ENCODE results near the gene KCTD16. TPM values are rescaled to one million over a fixed set of nuclear protein-coding genes. Genes with fewer than 3 reads are reported as not detected.

KCTD16 gene
- total and polyA plus RNA-seq, 2 experiments from 2014 or later, result 0.45 to 3.4 TPM

DNA sequence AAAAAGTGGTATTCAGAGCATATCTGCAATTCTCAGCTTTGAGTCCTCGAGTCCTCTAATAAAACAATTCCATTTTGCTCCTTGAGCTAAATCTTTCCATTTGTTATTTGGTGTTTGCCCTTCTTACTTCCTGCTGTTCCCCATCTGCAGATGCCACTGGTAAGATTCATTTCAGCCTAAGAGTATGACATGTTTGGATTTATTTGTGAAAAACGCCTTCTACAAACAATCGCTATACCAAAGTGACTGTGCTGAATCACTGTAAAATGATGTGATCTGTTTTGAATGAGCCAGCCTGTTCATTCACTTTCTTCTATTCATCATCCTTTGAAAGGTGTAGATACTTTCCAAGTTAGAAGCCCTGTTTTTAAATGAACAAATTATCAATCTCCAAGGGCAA, 27.7 kb downstream of the KCTD16 start:
- H4K20me1 ChIP-seq (ENCODE audit: insufficient read depth, poor library complexity, severe bottlenecking), result no peaks in the 10 kb centered on the region
- no peak for DNase-seq (ENCODE audit: low spot score)
- no peaks in the 10 kb centered on the region for H3K36me3 ChIP-seq (replicated peaks; ENCODE audit: insufficient read depth, low read depth)
- H3K4me2 ChIP-seq, result peak overlapping the region; percentile 22
- H3K79me2 ChIP-seq, result no peaks in the 10 kb centered on the region
- WGBS (ENCODE audit: low lambda C conversion rate, missing lambda C conversion rate), result 58% methylated on average over 3 of the region's 3 CpGs
- H3K27me3 ChIP-seq, result no peaks in the 10 kb centered on the region
- no peak overlapping the region for H3K4me3 ChIP-seq
- TF ChIP-seq EZH2 (IDR thresholded peaks at IDR 0.05; ENCODE audit: borderline replicate concordance) (no peak), EZH2phosphoT487 (IDR thresholded peaks at IDR 0.05; ENCODE audit: low read depth, severe bottlenecking, unreplicated experiment) (no peak)
- TF ChIP-seq, protein P1, sequence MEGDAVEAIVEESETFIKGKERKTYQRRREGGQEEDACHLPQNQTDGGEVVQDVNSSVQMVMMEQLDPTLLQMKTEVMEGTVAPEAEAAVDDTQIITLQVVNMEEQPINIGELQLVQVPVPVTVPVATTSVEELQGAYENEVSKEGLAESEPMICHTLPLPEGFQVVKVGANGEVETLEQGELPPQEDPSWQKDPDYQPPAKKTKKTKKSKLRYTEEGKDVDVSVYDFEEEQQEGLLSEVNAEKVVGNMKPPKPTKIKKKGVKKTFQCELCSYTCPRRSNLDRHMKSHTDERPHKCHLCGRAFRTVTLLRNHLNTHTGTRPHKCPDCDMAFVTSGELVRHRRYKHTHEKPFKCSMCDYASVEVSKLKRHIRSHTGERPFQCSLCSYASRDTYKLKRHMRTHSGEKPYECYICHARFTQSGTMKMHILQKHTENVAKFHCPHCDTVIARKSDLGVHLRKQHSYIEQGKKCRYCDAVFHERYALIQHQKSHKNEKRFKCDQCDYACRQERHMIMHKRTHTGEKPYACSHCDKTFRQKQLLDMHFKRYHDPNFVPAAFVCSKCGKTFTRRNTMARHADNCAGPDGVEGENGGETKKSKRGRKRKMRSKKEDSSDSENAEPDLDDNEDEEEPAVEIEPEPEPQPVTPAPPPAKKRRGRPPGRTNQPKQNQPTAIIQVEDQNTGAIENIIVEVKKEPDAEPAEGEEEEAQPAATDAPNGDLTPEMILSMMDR (IDR thresholded peaks at IDR 0.05; ENCODE audit: poor library complexity), result no peak
- H3K27ac ChIP-seq, result peak overlapping the region; percentile 25
- peaks cover 25% of the 10 kb centered on the region for H3K4me1 ChIP-seq (ENCODE audit: insufficient read depth)
- no peaks in the 10 kb centered on the region for H3K9me2 ChIP-seq (replicated peaks; ENCODE audit: insufficient read depth)
- H2AFZ ChIP-seq, result no peak overlapping the region
- no peaks in the 10 kb centered on the region for H3K9me3 ChIP-seq (ENCODE audit: low read depth)

- no peak for TF ChIP-seq EZH2phosphoT487 (IDR thresholded peaks at IDR 0.05; ENCODE audit: low read depth, severe bottlenecking, unreplicated experiment)
- TF ChIP-seq, protein P1 (IDR thresholded peaks at IDR 0.05; ENCODE audit: poor library complexity), result no peak
- TF ChIP-seq EZH2 (IDR thresholded peaks at IDR 0.05; ENCODE audit: borderline replicate concordance), result no peak
- Histone ChIP-seq H3K9me3 (ENCODE audit: low read depth) (no peaks in the 10 kb centered on the region), H3K4me1 (ENCODE audit: insufficient read depth) (peaks cover 23% of the 10 kb centered on the region), H3K27ac (no peak overlapping the region), H3K4me2 (peak overlapping the region; percentile 9), H3K9me2 (replicated peaks; ENCODE audit: insufficient read depth) (no peaks in the 10 kb centered on the region), H3K27me3 (no peaks in the 10 kb centered on the region), H4K20me1 (ENCODE audit: insufficient read depth, poor library complexity, severe bottlenecking) (no peaks in the 10 kb centered on the region), H3K36me3 (replicated peaks; ENCODE audit: insufficient read depth, low read depth) (no peaks in the 10 kb centered on the region), H3K4me3 (no peak overlapping the region), H2AFZ (no peak overlapping the region), H3K79me2 (no peaks in the 10 kb centered on the region)
- 59% methylated on average over 5 of the region's 5 CpGs for WGBS (ENCODE audit: low lambda C conversion rate, missing lambda C conversion rate)
- no peak for DNase-seq (ENCODE audit: low spot score)
Observed at GRCh38 chr5:144201588-144201987, 30.9 kb downstream of the KCTD16 start.

GRCh38 chr5:144202072-144202471, 31.4 kb downstream of the KCTD16 start:
- H3K27me3 ChIP-seq, result no peaks in the 10 kb centered on the region
- no peak overlapping the region for H3K27ac ChIP-seq
- H3K4me1 ChIP-seq (ENCODE audit: insufficient read depth), result peaks cover 23% of the 10 kb centered on the region
- H3K36me3 ChIP-seq (replicated peaks; ENCODE audit: insufficient read depth, low read depth), result no peaks in the 10 kb centered on the region
- peak overlapping the region; percentile 9 for H3K4me2 ChIP-seq
- WGBS (ENCODE audit: low lambda C conversion rate, missing lambda C conversion rate), result 61% methylated on average over 10 of the region's 10 CpGs
- H4K20me1 ChIP-seq (ENCODE audit: insufficient read depth, poor library complexity, severe bottlenecking), result no peaks in the 10 kb centered on the region
- H3K4me3 ChIP-seq, result no peak overlapping the region
- no peaks in the 10 kb centered on the region for H3K79me2 ChIP-seq
- no peak overlapping the region for H2AFZ ChIP-seq
- H3K9me2 ChIP-seq (replicated peaks; ENCODE audit: insufficient read depth), result no peaks in the 10 kb centered on the region
- no peak for TF ChIP-seq EZH2phosphoT487 (IDR thresholded peaks at IDR 0.05; ENCODE audit: low read depth, severe bottlenecking, unreplicated experiment)
- TF ChIP-seq, protein P1 (IDR thresholded peaks at IDR 0.05; ENCODE audit: poor library complexity), result no peak
- no peak for TF ChIP-seq EZH2 (IDR thresholded peaks at IDR 0.05; ENCODE audit: borderline replicate concordance)
- no peaks in the 10 kb centered on the region for H3K9me3 ChIP-seq (ENCODE audit: low read depth)
- DNase-seq (ENCODE audit: low spot score), result no peak

- H3K27ac ChIP-seq, result no peak overlapping the region
- H3K4me2 ChIP-seq, result no peak overlapping the region
- TF ChIP-seq EZH2phosphoT487 (IDR thresholded peaks at IDR 0.05; ENCODE audit: low read depth, severe bottlenecking, unreplicated experiment) (no peak), EZH2 (IDR thresholded peaks at IDR 0.05; ENCODE audit: borderline replicate concordance) (no peak)
- TF ChIP-seq, protein P1 (IDR thresholded peaks at IDR 0.05; ENCODE audit: poor library complexity), result no peak
- 78% methylated on average over 1 of the region's 1 CpG for WGBS (ENCODE audit: low lambda C conversion rate, missing lambda C conversion rate)
- H3K9me2 ChIP-seq (replicated peaks; ENCODE audit: insufficient read depth), result no peaks in the 10 kb centered on the region
- peaks cover 18% of the 10 kb centered on the region for H3K4me1 ChIP-seq (ENCODE audit: insufficient read depth)
- H3K36me3 ChIP-seq (replicated peaks; ENCODE audit: insufficient read depth, low read depth), result no peaks in the 10 kb centered on the region
- H3K27me3 ChIP-seq, result no peaks in the 10 kb centered on the region
- H4K20me1 ChIP-seq (ENCODE audit: insufficient read depth, poor library complexity, severe bottlenecking), result no peaks in the 10 kb centered on the region
- no peak overlapping the region for H2AFZ ChIP-seq
- H3K9me3 ChIP-seq (ENCODE audit: low read depth), result no peaks in the 10 kb centered on the region
- no peak for DNase-seq (ENCODE audit: low spot score)
- no peaks in the 10 kb centered on the region for H3K79me2 ChIP-seq
- H3K4me3 ChIP-seq, result no peak overlapping the region
Observed at GRCh38 chr5:144202726-144203125, 32.1 kb downstream of the KCTD16 start.
